HCEC 1CT (cell line): ENCODE data around the gene LCMT2.

ENCODE experiments used
- DNase-seq: peaks from one replicate; pipeline ENCODE4 v3.0.0-alpha.2; 2017

The LCMT2 gene, protein sequence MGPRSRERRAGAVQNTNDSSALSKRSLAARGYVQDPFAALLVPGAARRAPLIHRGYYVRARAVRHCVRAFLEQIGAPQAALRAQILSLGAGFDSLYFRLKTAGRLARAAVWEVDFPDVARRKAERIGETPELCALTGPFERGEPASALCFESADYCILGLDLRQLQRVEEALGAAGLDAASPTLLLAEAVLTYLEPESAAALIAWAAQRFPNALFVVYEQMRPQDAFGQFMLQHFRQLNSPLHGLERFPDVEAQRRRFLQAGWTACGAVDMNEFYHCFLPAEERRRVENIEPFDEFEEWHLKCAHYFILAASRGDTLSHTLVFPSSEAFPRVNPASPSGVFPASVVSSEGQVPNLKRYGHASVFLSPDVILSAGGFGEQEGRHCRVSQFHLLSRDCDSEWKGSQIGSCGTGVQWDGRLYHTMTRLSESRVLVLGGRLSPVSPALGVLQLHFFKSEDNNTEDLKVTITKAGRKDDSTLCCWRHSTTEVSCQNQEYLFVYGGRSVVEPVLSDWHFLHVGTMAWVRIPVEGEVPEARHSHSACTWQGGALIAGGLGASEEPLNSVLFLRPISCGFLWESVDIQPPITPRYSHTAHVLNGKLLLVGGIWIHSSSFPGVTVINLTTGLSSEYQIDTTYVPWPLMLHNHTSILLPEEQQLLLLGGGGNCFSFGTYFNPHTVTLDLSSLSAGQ

DNA sequence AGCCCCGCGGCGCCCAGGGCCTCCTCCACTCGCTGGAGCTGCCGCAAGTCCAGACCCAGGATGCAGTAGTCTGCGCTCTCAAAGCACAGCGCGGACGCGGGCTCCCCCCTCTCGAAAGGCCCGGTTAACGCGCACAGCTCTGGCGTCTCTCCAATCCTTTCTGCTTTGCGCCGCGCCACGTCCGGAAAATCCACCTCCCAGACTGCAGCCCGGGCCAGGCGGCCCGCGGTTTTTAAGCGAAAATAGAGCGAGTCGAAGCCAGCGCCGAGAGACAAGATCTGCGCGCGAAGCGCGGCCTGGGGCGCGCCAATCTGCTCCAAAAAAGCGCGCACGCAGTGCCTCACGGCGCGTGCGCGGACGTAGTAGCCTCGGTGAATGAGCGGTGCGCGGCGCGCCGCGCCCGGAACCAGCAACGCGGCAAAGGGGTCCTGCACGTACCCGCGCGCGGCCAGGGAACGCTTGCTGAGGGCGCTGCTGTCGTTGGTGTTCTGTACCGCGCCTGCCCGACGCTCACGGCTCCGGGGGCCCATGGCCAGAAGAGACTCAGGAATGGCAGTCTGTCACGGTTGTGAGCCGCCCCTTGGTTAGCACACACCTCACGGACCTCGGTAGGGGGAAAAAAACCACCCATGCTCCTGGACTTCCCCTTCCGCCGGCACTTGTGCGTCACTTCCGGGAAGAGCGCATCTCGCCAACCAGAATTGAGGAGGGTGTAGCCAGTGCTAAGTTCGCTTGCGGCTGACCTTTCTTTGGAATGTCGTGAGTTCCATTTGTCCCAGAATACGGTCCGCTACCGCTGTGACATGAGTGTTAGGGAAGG, at the start of gene LCMT2:
TSS of gene LCMT2 (minus strand) at position 614 of the 820 bp plus-strand sequence. CDS start at position 530, 84 bp downstream.
- DNase-seq = peak; percentile 94

- no peak for DNase-seq
These were observed 48.2 kb upstream of the LCMT2 start for GRCh38 chr15:43378601-43379000.

DNA sequence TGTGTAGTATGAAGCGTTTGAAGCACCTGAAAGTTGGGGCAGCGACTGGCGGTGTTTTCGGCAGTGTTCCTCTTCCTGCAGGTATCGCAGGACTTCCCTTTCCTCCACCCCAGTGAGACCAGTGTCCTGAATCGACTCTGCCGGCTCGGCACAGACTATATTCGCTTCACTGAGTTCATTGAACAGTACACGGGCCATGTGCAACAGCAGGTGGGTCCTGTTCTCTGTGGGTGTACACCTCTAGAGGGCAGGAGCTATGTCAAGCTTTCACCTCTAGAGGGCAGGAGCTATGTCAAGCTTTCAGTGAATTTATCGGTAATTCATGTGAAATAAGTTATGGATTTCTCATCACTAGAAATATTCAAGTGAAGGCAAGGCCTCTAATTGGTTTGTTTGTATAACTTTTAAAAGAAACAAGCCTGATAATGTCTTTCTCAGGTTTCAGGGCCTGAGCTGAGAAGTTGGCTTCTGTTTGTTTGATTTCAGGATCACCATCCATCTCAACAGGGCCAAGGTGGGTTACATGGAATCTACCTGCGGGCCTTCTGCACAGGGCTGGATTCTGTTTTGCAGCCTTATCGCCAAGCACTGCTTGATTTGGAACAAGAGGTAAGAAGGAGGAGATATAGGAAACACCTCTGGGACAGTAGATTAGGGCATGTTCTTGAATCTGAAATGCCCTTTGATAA, 45.8 kb upstream of the LCMT2 start:
- DNase-seq = peak; percentile 13

GRCh38 chr15:43370975-43371974, 40.9 kb upstream of the LCMT2 start, which contains the start of the genes TUBGCP4 and ZSCAN29:
Gene TUBGCP4, plus strand, starts transcription at chr15:43371101. Its CDS starts 254 bp downstream, at chr15:43371355.
Gene ZSCAN29, minus strand, starts transcription at chr15:43371043. Its CDS starts 1,130 bp downstream, at chr15:43369913.
- peak; percentile 71 for DNase-seq

- peak; percentile 8 for DNase-seq
These were observed 40.1 kb upstream of the LCMT2 start for GRCh38 chr15:43370310-43370974.

DNA sequence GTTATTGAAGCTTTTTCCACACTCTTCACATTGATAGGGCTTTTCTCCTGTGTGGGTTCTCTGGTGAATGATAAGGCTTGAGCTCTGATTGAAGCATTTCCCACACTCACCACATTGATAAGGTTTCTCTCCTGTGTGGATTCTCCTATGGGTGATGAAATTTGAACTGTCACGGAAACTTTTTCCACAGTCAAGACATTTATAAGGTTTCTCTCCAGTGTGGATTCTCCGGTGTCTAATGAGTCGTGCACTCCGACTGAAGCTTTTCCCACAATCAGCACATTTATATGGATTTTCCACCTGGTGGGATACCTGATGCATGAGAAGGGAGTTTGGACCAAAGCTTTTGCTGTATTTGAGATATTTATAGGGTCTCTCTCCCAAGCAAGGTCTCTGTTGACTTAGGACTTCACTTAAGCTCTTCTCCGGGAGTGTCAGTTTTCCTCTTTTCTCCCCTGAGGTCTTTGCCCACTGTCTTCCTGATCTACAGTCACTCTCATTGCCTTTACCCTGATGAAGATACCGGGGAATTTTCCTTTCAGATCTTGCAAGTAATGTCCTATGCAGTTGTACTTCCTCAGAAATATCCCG, 31.0 kb upstream of the LCMT2 start:
- DNase-seq = no peak

DNA sequence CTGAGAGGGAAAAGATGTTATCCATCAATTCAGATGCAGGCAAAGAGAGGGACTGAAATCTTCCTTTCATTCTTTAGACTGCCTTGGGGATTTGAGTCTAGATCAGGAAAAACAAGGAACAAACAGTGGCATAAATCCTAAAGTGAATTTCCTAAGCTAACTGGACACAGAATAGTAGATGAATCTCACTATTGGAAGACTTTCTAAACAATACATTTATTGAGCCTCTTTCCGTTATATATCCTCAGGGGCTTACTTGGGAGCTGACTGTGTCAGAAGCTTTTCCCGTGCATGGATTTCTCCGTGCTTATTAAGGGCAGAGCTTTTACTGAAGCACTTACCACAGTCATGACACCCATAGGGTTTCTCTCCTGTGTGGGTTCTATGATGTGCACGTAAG, 30.4 kb upstream of the LCMT2 start:
- DNase-seq = no peak

DNA sequence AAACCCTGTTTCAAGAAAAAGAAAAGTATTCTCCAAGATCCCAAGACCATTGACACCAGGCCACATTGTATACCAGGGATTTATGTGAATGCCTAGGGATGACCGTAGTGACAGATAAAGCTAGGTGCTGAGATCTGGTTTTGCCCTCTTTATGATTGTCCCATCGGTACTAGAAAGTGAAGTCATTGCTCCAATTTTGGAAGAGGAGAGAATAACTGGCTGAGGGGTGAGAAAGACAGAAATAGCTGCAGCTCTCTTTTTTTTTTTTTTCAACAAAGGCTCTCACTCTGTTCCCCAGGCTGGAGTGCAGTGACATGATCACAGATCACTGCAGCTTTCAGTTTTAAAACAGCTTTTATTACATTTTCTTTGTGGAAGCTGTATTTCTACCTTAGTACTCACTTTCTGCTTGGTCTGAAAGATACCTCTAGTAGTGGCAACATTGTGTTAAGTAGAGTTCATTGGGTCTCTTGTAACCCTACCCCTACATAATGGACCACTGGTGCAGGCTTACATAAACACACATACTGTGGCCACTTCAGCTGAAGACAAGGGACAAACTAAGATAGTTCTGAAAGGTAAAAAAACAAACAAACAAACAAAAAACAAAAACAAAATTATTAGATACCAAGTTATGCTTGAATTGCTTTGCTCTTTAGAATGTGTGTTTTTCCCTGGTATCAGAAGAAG, 22.5 kb upstream of the LCMT2 start:
- DNase-seq = no peak

DNA sequence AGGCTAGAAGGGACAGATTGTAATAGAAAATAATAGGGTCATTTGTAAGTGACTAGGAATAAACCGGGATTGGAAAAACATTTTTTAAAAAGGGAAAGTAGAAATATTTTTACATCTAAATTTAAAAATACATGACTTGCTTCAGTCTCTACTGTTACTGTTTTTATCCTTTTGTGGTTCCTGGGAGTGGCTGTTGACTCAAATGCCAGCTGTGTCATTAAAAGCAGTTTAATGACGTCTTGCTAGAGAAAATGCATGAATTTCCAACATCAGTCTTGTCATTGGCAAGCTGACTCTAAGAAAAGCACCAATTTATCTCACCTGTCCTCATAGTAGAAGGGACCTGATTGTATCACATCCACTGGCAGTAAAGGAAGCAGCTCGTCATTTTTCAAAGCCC, 16.7 kb upstream of the LCMT2 start:
- no peak for DNase-seq

GRCh38 chr15:43346305-43346704, 15.9 kb upstream of the LCMT2 start:
- no peak for DNase-seq

DNA sequence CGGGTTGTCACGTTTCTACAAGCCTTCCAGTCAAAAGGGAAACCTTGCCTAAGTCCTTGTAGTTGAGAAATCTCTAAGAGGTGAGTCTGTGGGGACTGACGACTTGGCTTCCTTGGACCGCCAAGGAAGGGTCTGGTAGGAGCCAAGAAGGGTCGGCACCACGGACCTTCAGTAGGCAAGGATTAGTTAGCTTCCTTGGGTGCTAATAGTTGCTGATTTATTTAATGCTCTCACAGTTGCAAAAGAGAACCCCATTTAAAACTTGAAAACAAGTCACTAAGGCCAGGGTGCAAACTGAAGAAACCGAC, 361 bp upstream of the LCMT2 start:
- no peak for DNase-seq

DNA sequence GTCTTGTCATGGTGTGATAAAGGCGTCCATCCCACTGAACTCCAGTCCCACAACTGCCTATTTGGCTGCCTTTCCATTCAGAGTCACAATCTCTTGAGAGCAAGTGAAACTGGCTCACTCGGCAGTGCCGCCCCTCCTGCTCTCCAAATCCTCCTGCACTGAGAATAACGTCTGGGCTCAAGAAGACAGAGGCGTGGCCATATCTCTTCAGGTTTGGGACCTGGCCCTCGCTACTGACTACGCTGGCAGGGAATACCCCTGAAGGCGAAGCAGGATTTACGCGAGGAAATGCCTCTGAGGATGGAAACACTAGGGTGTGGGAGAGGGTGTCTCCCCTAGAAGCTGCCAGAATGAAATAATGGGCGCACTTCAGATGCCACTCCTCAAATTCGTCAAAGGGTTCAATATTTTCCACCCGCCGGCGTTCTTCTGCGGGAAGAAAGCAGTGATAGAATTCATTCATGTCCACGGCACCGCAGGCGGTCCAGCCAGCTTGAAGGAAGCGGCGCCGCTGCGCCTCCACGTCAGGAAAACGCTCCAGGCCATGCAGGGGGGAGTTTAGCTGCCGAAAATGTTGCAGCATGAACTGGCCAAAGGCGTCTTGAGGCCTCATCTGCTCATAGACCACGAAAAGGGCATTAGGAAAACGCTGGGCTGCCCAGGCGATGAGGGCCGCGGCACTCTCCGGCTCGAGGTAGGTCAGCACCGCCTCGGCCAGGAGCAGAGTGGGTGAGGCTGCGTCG, 985 bp downstream of the LCMT2 start:
- no peak for DNase-seq

GRCh38 chr15:43325039-43325684, 5.2 kb downstream of the LCMT2 start:
- no peak for DNase-seq

- DNase-seq = no peak
These were observed 11.2 kb downstream of the LCMT2 start for GRCh38 chr15:43318990-43319771.

GRCh38 chr15:43317566-43318184, 12.7 kb downstream of the LCMT2 start:
- DNase-seq = no peak

- no peak for DNase-seq
These were observed 13.4 kb downstream of the LCMT2 start for GRCh38 chr15:43316971-43317346.
